ENCODE results near the gene THOC7. TPM values are rescaled to one million over a fixed set of nuclear protein-coding genes. Genes with fewer than 3 reads are reported as not detected.

Gene THOC7
- polyA plus RNA-seq, 1 donor = 77.9 TPM

DNA sequence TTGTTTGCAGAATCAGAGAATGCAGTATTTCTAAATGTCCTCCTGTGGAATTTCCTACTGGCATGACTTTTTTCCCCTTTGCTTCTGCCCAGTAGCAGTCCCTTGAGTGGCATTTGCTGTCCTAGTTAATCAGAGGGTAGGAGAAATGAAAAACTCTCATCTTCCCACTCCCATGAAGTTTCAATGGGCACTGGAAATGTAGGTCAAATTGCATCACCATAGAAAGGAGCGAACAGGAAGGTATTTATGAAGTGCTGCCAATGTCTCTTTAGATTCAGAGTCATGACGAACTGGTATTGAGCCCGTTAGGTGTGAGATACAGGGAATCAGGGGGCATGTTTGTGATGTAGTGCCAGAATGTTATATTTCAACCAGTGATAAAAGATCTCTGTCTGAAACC, 23.3 kb upstream of the THOC7 start:
- DNase-seq = no peak

DNA sequence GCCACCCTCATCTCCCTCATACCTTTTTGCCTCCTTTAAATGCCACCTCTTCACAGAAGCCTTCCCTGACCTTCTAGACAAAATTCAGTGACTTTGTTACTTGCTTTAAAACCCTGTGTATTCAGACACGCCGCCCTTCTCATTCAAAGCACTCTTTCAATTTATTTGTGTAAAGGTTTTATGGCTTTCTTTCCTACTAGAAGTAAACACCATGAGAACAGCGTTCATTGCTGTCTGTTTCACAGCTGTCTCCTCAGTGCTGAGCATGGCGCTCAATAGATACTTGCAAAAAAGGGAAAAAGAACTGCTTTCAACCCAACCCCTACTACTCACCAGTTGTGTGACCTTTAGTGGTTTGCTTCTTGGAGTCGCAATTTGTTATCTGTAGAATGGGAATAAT, 17.0 kb upstream of the THOC7 start:
- DNase-seq = no peak

DNA sequence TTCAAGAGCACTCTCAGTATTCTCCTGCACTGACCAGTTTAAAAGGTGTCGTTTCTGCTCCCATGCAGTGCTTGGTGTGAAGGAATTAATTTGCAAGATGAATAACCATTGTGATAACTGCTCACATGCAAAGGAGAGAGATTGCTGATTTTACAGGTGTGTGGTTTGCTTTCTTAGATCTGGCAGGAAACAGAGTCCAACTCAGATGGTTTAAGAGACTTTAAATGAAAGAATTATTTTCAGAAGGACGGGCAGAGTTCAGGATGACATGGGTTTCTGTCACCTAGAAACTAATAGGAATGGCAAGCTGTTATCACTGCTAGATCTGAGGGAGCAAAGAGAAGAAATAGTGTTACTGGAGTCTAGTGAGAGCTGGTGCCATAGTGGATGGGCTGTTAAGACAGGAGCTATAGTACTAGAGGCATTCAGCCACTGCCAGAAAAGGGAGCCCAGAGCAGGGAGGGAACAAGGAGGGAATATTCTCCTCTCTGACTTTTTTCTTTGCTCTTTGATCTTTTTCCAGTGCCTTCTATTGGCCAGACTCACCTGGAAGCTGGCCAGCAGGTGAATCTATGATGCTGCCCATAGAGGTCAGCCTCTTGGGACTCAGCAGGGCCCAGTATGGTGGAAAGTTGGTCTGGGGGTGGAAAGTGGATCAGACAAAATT, 14.9 kb upstream of the THOC7 start:
- DNase-seq = no peak

DNA sequence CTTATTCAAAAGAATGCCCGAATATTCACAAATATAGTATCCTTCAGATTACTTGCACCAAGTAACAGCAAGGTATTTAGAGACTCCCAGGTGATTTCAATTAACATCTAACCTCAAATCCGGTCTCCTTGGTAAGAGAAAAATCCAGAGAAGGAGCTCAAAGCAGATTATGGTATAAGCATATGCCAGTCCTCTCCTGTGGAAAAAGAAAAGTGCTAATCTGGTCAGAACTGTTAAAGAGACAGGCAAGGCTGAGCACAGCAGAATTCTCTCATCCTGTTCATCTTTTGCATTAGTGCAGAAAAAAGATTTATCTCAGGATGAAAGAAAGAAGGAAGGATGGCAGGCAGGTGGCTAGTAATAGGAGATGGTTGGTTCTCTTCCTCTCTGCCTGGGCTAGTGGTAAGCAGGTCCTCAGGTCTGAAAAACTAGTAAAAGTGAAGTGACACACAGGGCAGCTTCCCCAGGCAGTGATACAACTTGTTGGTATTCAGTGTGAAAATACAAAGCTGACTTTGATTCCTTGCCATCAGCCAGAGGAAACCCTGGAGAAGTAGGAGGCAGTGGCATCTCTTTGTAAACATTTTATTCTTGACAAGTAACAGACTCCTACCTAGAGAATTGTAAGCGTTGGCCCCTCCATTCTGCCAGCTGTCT, 14.3 kb upstream of the THOC7 start:
- no peak for DNase-seq

DNA sequence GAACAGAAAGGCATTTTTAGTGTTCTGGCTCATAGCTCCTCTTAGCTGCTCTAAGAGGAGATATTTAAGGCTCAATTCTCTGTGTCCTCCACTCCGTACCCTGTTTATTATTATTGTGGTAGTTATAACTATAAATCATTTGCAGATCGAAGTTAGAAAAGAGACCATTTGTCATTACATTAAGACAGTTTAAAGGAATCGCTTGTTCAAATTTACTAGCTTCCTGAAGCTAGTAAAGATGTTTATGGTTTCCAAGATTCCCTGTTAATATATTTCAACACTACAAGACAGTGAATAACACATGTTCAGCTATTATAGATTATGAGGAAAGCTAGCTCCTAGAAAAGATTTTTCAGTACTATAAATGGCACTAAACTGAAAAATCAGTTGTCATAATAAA, 12.7 kb upstream of the THOC7 start:
- DNase-seq = no peak

DNA sequence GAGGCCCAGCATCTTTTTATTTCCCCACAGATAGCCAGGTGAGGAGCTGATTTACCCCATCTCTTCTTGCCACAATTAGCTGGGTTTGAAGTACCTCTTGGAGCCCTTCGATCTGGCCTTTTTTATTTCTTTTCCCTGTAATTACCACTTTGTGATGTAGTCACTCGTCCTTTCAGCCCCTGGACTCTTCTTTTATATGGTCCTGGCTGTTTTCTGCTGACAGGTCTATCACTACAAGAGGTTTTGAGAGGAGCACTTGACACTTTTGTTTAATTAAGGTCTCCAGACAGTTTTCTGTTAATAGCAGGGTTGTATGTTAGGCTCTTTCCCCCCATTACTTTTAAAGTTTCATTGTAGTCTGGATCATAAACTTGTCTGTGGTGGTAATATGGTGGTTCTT, 11.9 kb upstream of the THOC7 start:
- DNase-seq = no peak

DNA sequence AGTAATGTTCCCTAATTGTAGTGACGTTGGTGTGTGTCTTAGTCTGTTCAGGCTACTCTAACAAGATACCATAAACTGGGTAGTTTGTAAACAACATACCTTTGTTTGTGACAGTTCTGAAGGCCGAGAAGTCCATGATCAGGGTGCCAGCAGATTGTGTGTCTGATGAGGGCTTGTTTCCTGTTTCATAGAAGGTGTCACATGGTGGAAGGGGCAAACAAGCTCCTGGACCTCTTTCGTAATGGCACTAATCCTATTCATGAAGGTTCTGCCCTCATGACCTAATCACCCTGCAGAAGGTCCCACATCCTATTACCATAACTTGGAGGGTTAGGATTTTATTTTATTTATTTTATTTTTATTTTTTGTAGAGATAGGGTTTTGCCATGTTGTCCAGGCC, 11.2 kb upstream of the THOC7 start:
- no peak for DNase-seq

DNA sequence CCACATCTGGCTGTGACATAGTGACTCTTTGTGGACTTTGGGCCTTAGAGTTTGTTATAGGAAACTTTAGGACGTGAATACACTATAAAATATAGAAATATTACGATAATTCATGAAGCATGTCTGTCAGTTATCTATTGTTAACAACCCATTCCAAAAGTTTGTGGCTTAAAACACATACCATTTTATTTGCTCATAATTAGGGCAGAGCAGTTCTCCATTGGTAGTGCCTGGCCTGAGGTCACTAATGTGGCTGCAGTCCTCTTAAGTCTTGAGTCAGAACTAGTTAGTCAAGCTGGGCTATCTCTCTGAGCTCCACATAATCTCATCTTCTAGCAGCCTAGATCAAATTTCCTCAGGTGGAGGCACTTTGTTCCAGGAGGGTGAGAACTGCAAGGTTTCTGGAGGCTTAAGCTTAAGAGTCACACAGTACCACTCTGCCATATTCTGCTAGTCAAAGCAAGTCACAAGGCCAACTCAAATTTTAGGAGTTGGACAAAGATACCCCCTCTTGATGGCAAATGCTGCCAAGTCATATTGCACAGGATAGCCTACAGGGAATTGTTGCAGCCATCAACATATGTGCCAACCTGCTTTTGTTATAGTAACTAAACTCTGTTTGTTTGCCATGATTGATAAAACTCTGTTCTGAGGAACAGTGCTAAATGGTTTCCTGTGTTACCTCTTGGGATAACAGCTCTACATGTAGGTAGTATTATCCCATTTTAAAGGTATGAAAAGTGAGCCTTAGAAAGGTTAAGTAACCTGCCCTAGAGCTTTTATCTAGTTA, 8.7 kb upstream of the THOC7 start:
- no peak for DNase-seq

DNA sequence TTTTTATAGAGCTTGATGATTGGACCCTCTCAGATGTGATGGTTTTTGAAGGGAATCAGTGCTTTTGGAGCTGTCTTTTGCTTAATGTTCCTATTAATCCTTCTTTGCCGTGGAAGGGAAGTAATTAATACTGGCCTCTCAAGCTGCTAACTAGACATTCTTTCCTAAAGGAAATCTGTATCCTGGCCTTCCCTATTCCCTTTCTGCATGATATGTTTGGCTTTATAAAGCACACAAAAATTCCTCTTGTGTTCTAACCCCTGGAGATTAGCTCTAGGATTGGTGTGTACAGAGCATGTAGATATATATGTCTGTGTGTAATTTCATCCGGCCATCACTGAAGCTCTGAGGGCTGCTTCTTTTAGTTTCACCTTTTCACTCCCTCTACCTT, 7.0 kb upstream of the THOC7 start:
- no peak for DNase-seq

DNA sequence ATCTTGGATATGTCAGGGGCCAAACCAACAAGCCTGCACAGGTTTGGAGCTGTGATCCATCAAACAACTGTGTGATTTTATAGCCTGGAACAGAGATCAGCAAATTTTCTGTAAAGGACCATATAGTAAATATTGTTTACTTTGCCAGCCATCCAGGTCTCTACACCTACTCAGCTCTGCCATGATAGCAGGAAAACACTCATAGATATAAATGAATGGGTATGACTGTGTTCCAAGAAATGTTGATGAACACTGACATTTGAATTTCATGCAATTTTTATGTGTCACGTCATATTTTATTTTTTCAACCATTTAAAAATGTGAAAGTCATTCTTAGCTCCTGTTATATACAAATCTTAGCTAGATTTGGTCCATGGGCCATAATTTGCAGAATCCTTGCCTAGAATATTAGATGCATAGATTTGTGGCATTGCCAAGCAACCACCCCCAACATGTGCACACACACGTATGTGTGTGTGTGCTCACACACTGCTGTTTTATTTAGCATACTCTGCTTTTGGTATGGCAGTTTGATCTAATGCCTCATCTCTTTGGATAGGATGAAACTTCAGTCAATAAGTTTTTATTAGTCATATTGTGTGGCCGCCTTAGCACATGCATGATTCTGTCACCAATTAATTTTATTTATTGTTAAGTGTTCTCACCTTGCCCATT, 6.5 kb upstream of the THOC7 start:
- DNase-seq = no peak

DNA sequence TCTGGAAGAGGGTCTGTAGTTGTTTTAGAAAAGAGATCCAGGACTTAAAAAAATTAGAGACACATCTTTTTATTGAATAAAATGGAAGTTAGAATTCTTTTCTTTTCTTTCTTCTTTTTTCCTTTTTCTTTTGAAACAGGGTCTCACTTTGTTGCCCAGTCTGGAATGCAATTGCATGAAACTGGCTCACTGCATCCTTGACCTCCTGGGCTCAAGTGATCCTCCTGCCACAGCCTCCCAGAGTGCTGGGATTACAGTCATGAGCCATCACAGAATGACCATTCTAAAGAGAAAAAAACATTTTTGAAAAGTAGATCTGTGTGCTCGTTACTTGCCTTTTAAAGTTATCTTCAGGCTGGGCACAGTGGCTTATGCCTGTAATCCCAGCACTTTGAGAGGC, 3.6 kb upstream of the THOC7 start:
- DNase-seq = no peak

DNA sequence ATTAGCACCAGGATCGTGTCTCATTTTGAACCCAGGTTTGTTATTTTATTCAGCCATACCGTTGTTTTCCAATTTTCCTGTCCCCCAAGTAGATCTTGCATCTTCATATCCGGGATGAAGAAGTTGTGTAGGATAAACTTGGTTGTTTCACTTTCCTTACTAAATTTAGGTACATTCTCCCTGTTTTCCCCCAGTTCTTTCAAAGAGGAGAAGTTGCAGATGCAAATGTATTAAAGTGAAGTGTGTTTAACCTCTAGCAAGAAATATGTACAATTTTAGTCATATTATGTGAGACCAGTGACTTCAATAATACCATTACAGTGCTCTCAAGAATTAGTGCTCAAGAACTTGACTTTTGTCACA, 1.3 kb upstream of the THOC7 start:
- DNase-seq = no peak

DNA sequence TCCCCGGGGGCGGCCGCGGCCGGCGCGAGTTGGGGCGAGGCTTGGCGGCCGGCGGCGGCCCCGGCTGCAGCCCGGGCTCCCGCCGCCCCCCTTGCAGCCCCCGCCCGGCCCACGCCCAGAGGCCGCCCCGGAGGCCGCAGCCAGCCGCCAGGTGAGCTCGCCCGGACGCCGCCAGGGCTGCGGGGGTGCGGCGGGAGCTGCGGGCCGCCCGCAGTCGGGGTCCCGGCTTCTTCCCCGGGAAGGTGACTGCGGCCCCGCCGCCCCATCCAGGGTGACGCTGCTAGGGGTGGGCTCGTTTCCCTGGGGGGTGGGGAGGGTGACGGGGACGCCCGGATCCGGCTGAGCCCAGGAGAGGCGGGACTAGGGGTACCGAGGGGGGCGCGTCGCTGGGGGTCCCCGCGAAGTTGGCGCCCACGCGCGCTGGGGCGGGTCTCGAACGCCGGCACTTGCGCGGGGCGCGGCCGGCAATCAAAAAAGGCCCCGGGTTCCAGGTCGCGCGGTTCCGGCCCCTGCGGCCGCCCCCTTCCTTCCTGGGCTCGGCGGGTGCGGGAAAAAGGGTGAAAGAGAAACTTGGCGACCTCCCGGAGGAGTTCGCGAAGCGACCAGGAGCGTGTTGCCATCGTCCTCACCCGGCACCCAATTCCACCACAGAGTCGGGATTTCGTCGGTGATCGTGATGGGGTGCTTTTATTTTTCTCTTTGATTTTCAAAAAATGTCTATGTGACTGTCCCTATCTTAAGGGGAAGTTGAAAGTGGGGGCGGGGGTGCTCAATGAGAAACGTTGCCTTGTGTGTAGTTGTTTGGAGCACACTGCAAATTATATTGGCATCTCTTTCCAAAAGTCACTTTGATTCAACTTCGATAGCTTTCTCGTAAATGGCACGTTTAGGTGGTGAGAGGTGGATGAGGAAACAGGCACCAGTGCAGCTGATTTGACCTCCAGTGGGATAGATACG, 681 bp upstream of the THOC7 start:
- DNase-seq = peak; percentile 30

DNA sequence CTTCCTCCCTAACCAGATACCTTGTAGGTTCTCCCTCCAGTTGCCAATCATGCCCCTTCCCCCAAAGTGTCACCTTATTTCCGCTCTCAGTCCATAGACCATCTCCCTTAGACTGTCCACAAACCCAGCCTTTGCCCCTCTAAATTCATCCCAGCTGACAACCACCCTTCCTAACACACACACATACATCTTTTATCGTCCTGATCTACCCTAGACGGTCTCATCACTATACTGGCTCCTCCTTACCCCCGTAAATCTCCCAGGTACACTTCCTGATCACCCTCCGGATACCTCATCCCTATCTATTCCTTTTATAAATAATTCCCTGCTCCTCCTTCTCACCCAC, 828 bp downstream of the THOC7 start:
- DNase-seq = no peak

DNA sequence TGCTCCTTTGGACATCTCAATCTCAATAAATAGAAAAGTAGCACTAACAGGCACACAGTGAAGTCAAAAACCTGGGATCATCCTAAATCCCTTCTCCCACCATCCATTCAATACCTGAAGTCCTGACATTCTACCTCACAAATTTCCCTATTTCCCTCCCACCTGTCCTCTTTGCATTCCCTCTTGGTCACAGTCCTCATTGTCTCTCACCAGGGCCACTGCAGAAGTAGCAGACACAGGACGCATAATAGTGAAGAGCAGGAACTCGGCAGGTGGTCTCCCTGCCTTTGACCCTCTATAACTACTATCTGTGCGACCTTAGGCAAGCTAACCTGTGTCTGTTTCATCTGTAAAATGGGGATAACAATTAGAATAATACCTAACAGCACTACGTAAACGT, 2.3 kb downstream of the THOC7 start:
- DNase-seq = no peak

DNA sequence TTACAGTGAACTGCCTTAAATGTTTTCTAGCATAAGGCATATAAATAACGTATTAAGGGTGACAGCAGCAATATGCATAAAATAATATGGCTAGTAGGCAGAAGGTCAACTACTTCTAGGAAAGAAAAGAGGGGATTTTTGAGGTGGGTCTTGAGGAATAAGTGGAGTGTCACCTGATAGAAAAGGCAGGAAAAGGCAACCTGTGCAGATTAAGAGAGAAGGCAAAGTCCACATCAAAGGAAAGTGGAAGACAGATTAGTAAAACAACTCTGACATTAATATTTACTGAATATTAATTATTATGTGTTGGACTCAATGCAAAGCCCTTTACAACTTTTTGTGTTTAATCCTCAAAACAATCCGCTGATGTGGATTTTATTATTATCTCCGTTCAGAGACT, 2.8 kb downstream of the THOC7 start:
- DNase-seq = no peak

DNA sequence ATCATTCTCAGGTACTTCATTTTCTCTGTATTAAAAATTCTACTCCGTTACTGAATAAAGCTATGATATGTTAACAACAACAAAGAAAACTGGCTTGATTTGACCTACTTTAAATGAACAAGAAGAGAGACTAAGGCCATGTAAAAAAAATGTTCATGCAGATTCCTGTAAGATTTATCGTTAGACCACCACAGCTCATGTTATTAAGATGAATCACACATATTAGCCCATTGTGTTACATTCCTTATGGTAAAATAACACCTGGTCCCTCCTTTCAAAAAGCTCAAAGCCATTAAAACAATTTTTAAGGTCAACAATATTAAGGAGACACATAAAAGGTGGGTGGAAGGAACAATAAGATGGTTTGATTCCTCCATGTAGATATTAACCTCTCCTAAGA, 6.3 kb downstream of the THOC7 start:
- DNase-seq = no peak

DNA sequence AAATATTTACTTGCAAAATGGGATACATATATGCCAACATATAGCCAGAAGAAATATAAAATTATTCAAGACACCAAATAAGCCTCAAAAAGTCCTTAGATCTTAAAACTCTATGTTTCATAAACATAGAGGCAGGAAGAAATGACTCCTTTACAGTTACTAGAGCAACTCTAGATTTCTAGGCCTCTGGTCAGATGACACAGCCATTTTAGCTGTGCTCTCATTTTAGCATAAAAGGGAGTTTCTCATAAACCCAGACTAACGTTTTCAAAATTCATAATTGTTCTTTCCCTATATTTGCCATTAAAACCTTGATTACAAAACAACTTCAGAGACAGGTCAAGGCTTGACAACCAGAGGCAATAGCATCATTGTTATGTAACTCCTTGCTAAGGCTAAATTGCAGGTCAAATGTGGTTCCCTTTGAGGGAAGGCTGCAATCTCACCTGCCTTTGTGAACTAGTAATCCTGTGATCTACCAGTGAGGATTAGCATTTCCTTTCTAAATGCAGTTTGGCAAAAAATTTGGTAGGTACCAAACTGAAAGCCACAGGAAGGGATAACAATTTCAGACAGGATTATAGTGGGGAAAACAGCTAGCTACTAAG, 8.2 kb downstream of the THOC7 start:
- DNase-seq = no peak

DNA sequence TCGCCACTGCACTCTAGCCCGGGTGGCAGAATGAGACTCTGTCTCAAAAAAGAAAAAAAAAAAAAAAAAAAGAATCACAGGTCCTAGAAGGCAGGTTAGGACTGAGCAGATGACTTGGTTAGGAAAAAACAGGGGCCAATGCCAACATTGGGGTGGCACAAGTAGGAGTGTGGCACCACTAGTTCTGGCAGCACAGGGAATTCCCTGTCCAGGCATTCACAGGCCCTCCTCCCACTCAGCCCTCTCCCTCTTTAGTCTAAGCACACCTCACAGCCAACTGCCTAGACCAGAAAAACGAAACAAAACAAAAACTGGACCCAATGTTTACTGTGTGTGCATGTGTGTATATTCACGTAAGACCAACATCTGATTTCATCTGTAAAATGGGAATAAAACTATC, 10.5 kb downstream of the THOC7 start:
- DNase-seq = no peak

DNA sequence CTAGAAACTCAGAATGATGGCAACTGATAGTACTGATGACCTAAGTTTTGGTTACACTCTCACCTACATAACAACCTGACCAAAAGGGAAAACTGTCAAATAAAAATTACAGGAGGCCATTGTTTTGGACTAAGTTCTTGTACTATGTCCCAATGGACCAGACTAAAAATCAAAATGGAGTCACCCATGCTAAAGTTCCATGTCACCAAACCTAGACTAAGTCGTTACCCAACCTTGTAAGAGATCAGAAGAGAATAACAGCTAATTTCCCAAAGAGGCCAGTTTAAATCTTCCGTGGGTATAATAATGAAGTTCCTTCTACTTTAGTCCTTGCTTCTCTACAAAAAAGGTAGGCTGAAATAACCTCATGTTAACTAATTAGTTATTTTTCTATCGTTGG, 12.3 kb downstream of the THOC7 start:
- no peak for DNase-seq

DNA sequence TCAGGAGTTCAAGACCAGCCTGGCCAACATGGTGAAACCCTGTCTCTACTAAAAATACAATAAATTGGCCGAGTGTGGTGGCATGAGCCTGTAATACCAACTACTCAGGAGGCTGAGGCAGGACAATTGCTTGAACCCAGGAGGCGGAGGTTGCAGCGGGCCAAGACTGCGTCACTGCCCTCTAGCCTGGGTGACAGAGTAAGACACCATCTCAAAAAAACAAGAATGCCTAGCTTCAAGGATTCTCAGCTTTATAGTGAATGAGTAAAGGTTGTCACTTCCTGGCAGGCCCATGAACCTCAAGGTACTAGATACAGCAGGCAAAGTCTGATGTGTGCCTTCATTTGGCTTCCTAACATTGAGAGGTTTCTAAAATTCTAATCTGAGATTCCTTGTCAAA, 14.4 kb downstream of the THOC7 start:
- no peak for DNase-seq
